ENCODE results near the gene PARVB. TPM values are rescaled to one million over a fixed set of nuclear protein-coding genes. Genes with fewer than 3 reads are reported as not detected.

The PARVB gene
- polyA plus RNA-seq, 4 donors: 0.45 to 16.5 (median 7.5) TPM

DNA sequence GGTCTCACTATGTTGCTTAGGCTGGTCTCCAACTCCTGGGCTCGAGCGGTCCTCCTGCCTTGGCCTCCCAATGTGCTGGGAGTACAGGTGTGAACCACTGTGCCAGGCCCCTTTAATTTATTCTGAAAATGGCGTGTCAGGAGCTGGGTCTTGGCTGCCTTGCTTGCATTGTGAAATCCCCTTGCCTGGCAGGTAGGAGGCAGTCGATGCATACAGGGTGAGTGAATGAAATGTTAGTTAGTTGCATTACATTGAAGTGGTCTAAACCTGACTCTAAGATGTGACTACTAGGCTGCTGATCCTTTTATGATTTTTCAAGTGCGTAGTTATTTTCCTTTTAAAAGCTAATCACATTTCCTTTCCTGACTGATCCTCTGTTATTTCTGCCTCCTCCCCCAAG, 42.9 kb downstream of the PARVB start:
- DNase-seq: no peak

GRCh38 chr22:44067901-44068300, 43.8 kb downstream of the PARVB start:
- H3K27ac ChIP-seq (ENCODE audit: low read depth in 1 of 3, low read length in 2 of 3): no peak overlapping the region
- H3K4me1 ChIP-seq (ENCODE audit: control insufficient read depth in 3 of 3, insufficient read depth in 2 of 3, low read depth in 1 of 3, low read length in 2 of 3): no peaks in the 10 kb centered on the region
- no peak overlapping the region for H3K4me3 ChIP-seq (ENCODE audit: low read depth in 1 of 3, low read length in 3 of 3)
- H3K9me3 ChIP-seq (ENCODE audit: control insufficient read depth in 2 of 2, insufficient read depth in 1 of 2, low read depth in 1 of 2, low read length in 1 of 2): no peaks in the 10 kb centered on the region
- FAIRE-seq (no peak), DNase-seq (no peak)
- no peaks in the 10 kb centered on the region for H3K27me3 ChIP-seq (ENCODE audit: control insufficient read depth in 3 of 3, insufficient read depth in 3 of 3, low read length in 3 of 3)
- H3K36me3 ChIP-seq (ENCODE audit: control insufficient read depth in 3 of 3, insufficient read depth in 2 of 3, low read depth in 1 of 3, low read length in 3 of 3): no peaks in the 10 kb centered on the region
- WGBS, 3 donors: 52 to 65% (median 62%) methylated on average over 10 of the region's 10 CpGs

More for the DNA sequence above, 42.9 kb downstream of the PARVB start:
- FAIRE-seq: no peak
- no peak overlapping the region for H3K27ac ChIP-seq (ENCODE audit: low read depth in 1 of 3, low read length in 2 of 3)
- 73 to 85% (median 84%) methylated on average over 5 of the region's 5 CpGs for WGBS, 3 donors
- H3K27me3 ChIP-seq (ENCODE audit: control insufficient read depth in 3 of 3, insufficient read depth in 3 of 3, low read length in 3 of 3): no peaks in the 10 kb centered on the region
- H3K4me1 ChIP-seq (ENCODE audit: control insufficient read depth in 3 of 3, insufficient read depth in 2 of 3, low read depth in 1 of 3, low read length in 2 of 3): no peaks in the 10 kb centered on the region
- H3K9me3 ChIP-seq (ENCODE audit: control insufficient read depth in 2 of 2, insufficient read depth in 1 of 2, low read depth in 1 of 2, low read length in 1 of 2): no peaks in the 10 kb centered on the region
- no peaks in the 10 kb centered on the region for H3K36me3 ChIP-seq (ENCODE audit: control insufficient read depth in 3 of 3, insufficient read depth in 2 of 3, low read depth in 1 of 3, low read length in 3 of 3)
- H3K4me3 ChIP-seq (ENCODE audit: low read depth in 1 of 3, low read length in 3 of 3): no peak overlapping the region

DNA sequence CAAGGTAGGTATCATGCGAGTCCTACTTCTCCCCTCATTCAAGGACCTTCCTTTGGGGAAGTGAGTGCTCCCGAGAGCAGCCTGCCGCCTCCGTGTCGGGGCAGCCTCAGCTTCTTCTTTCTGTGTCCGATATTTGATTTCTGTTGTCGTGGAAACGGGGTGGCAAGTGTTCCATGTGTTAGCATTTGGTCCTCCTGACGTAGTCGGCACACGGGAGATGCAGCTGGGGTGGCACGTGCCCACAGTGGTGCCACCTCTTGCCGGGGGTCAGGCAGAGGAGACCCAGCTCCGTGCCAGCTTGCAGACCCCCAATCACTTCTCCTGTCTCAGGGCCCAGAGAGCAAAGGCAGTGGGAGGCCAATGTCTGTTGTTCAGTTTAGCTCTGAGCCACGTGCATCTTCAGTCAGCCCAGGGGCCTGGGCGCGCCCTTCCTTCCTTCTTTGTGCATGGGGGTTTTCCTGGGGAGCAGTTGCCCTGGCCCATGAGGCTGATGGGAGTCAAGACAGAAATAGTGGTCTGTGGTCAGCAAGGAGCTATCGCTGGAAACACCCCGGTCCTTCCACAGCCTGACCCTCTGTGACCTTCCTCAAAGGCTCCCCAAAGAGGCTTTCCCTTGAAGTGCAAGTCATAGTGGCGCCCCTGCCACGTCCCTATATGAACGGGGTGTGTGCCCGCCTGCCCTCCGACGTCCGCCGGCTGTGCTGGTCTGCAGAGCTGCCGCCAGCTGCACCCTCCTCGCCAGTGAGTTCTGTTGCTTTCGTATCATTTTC, 44.5 kb downstream of the PARVB start:
- H3K27ac ChIP-seq (ENCODE audit: low read depth in 1 of 3, low read length in 2 of 3): peak overlapping the region in 1 of 3 donors; percentile 2
- DNase-seq (no peak), FAIRE-seq (no peak)
- no peak overlapping the region for H3K4me3 ChIP-seq (ENCODE audit: low read depth in 1 of 3, low read length in 3 of 3)
- no peaks in the 10 kb centered on the region for H3K36me3 ChIP-seq (ENCODE audit: control insufficient read depth in 3 of 3, insufficient read depth in 2 of 3, low read depth in 1 of 3, low read length in 3 of 3)
- no peaks in the 10 kb centered on the region for H3K9me3 ChIP-seq (ENCODE audit: control insufficient read depth in 2 of 2, insufficient read depth in 1 of 2, low read depth in 1 of 2, low read length in 1 of 2)
- no peaks in the 10 kb centered on the region for H3K27me3 ChIP-seq (ENCODE audit: control insufficient read depth in 3 of 3, insufficient read depth in 3 of 3, low read length in 3 of 3)
- H3K4me1 ChIP-seq (ENCODE audit: control insufficient read depth in 3 of 3, insufficient read depth in 2 of 3, low read depth in 1 of 3, low read length in 2 of 3): no peaks in the 10 kb centered on the region
- WGBS, 3 donors: 68 to 82% (median 74%) methylated on average over 30 of the region's 30 CpGs

DNA sequence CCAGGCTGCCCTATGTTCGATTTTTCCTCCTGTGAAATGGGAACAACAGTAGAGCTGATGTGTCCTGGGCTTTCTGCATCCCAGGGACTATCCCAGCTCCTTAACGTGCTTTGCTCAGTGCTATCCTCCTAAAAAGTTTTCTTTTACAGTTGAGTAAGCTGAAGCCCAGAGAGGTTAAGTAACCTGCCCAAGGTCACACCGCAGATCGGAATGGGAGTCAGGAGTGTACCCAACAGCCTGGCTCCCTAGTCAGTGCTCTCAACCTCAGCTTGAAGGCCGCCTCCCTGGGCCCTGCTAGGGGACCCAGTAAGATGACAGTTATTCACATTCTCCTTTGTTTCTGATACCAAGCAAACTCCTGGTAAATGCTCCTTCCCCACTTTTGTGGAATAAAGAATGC, 45.9 kb downstream of the PARVB start:
- Histone ChIP-seq H3K4me1 (ENCODE audit: control insufficient read depth in 3 of 3, insufficient read depth in 2 of 3, low read depth in 1 of 3, low read length in 2 of 3) (no peaks in the 10 kb centered on the region), H3K36me3 (ENCODE audit: control insufficient read depth in 3 of 3, insufficient read depth in 2 of 3, low read depth in 1 of 3, low read length in 3 of 3) (no peaks in the 10 kb centered on the region), H3K27ac (ENCODE audit: low read depth in 1 of 3, low read length in 2 of 3) (no peak overlapping the region), H3K4me3 (ENCODE audit: low read depth in 1 of 3, low read length in 3 of 3) (no peak overlapping the region), H3K9me3 (ENCODE audit: control insufficient read depth in 2 of 2, insufficient read depth in 1 of 2, low read depth in 1 of 2, low read length in 1 of 2) (no peaks in the 10 kb centered on the region), H3K27me3 (ENCODE audit: control insufficient read depth in 3 of 3, insufficient read depth in 3 of 3, low read length in 3 of 3) (no peaks in the 10 kb centered on the region)
- WGBS, 3 donors: 81 to 96% (median 96%) methylated on average over 5 of the region's 5 CpGs
- no peak for FAIRE-seq
- DNase-seq: no peak

DNA sequence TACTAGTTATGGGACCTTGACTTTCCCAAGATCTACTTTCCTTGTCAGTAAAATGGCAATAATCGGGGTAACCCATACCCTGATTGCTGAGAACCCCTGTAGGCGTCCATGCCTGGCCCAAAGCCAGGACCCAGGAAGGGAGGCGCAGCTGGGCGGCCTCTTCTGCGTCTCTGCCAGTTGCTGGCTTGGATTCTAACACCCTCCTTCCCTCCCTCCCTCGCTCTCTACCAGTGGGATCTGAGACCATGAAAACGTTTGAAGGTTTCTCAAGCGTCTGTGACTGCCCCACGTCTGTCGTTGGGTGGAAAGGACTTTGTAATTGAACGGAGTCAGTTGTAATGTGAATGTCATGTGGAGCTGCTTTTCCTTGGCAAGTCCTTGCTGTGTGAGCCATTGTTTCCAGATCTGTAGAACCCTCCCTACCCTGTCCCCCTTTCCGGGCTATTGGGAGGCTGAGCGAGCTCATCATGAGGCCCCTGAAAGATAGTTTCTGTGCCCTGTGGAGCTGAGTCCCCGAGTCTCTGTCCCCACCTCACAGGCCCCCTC, 47.8 kb downstream of the PARVB start:
- no peak for FAIRE-seq
- Histone ChIP-seq H3K4me1 (ENCODE audit: control insufficient read depth in 3 of 3, insufficient read depth in 2 of 3, low read depth in 1 of 3, low read length in 2 of 3) (no peaks in the 10 kb centered on the region), H3K27ac (ENCODE audit: low read depth in 1 of 3, low read length in 2 of 3) (no peak overlapping the region), H3K36me3 (ENCODE audit: control insufficient read depth in 3 of 3, insufficient read depth in 2 of 3, low read depth in 1 of 3, low read length in 3 of 3) (no peaks in the 10 kb centered on the region), H3K27me3 (ENCODE audit: control insufficient read depth in 3 of 3, insufficient read depth in 3 of 3, low read length in 3 of 3) (no peaks in the 10 kb centered on the region), H3K4me3 (ENCODE audit: low read depth in 1 of 3, low read length in 3 of 3) (no peak overlapping the region), H3K9me3 (ENCODE audit: control insufficient read depth in 2 of 2, insufficient read depth in 1 of 2, low read depth in 1 of 2, low read length in 1 of 2) (no peaks in the 10 kb centered on the region)
- 81 to 87% (median 85%) methylated on average over 14 of the region's 14 CpGs for WGBS, 3 donors
- DNase-seq: no peak

GRCh38 chr22:44074337-44074984, 50.4 kb downstream of the PARVB start:
- H3K36me3 ChIP-seq (ENCODE audit: control insufficient read depth in 3 of 3, insufficient read depth in 2 of 3, low read depth in 1 of 3, low read length in 3 of 3): no peaks in the 10 kb centered on the region
- WGBS, 3 donors: 65 to 80% (median 80%) methylated on average over 11 of the region's 11 CpGs
- DNase-seq (no peak), FAIRE-seq (no peak)
- H3K4me3 ChIP-seq (ENCODE audit: low read depth in 1 of 3, low read length in 3 of 3): no peak overlapping the region
- no peak overlapping the region for H3K27ac ChIP-seq (ENCODE audit: low read depth in 1 of 3, low read length in 2 of 3)
- no peaks in the 10 kb centered on the region for H3K9me3 ChIP-seq (ENCODE audit: control insufficient read depth in 2 of 2, insufficient read depth in 1 of 2, low read depth in 1 of 2, low read length in 1 of 2)
- H3K4me1 ChIP-seq (ENCODE audit: control insufficient read depth in 3 of 3, insufficient read depth in 2 of 3, low read depth in 1 of 3, low read length in 2 of 3): no peaks in the 10 kb centered on the region
- no peaks in the 10 kb centered on the region for H3K27me3 ChIP-seq (ENCODE audit: control insufficient read depth in 3 of 3, insufficient read depth in 3 of 3, low read length in 3 of 3)

GRCh38 chr22:44075022-44075421, 50.9 kb downstream of the PARVB start:
- Histone ChIP-seq H3K9me3 (ENCODE audit: control insufficient read depth in 2 of 2, insufficient read depth in 1 of 2, low read depth in 1 of 2, low read length in 1 of 2) (no peaks in the 10 kb centered on the region), H3K36me3 (ENCODE audit: control insufficient read depth in 3 of 3, insufficient read depth in 2 of 3, low read depth in 1 of 3, low read length in 3 of 3) (no peaks in the 10 kb centered on the region), H3K27ac (ENCODE audit: low read depth in 1 of 3, low read length in 2 of 3) (no peak overlapping the region), H3K4me3 (ENCODE audit: low read depth in 1 of 3, low read length in 3 of 3) (no peak overlapping the region), H3K27me3 (ENCODE audit: control insufficient read depth in 3 of 3, insufficient read depth in 3 of 3, low read length in 3 of 3) (no peaks in the 10 kb centered on the region), H3K4me1 (ENCODE audit: control insufficient read depth in 3 of 3, insufficient read depth in 2 of 3, low read depth in 1 of 3, low read length in 2 of 3) (no peaks in the 10 kb centered on the region)
- 84 to 93% (median 92%) methylated on average over 12 of the region's 12 CpGs for WGBS, 3 donors
- FAIRE-seq (no peak), DNase-seq (no peak)

- Histone ChIP-seq H3K27ac (ENCODE audit: low read depth in 1 of 3, low read length in 2 of 3) (no peak overlapping the region), H3K4me3 (ENCODE audit: low read depth in 1 of 3, low read length in 3 of 3) (no peak overlapping the region), H3K27me3 (ENCODE audit: control insufficient read depth in 3 of 3, insufficient read depth in 3 of 3, low read length in 3 of 3) (no peaks in the 10 kb centered on the region), H3K9me3 (ENCODE audit: control insufficient read depth in 2 of 2, insufficient read depth in 1 of 2, low read depth in 1 of 2, low read length in 1 of 2) (no peaks in the 10 kb centered on the region), H3K4me1 (ENCODE audit: control insufficient read depth in 3 of 3, insufficient read depth in 2 of 3, low read depth in 1 of 3, low read length in 2 of 3) (no peaks in the 10 kb centered on the region), H3K36me3 (ENCODE audit: control insufficient read depth in 3 of 3, insufficient read depth in 2 of 3, low read depth in 1 of 3, low read length in 3 of 3) (no peaks in the 10 kb centered on the region)
- DNase-seq (no peak), FAIRE-seq (no peak)
- 80 to 88% (median 87%) methylated on average over 11 of the region's 11 CpGs for WGBS, 3 donors
Measured at GRCh38 chr22:44075670-44076069, 51.6 kb downstream of the PARVB start.
